Measurements from ENCODE around the gene ZNF81.

GRCh38 chrX:47936224-47936939 lies 99.7 kb downstream of the ZNF81 start:
- TF ChIP-seq POLR2A (IDR thresholded peaks at IDR 0.05; ENCODE audit: low read length) (no peak), GATA1 (IDR thresholded peaks at IDR 0.05; ENCODE audit: low read depth, low read length) (no peak)
